A673 (cell line): ENCODE measurements around the gene ERICH4. TPM values are rescaled to one million over a fixed set of nuclear protein-coding genes. Genes with fewer than 3 reads are reported as not detected.
A peak's percentile ranks its signal among the peaks of the same experiment; 100 is the strongest.

Source experiments
- BruUV-seq: library from RNA; stranded (reverse); fragments of 400-500 nt; replicated peaks from 2 replicates; lab custom pipeline; 2021; lab: Mats Ljungman, UMichigan
- CTCF ChIA-PET: fragments of 300-600 bp; sonication (Branson Sonifier 250); formaldehyde crosslinking; loops from one replicate; lab custom pipeline; 2022; ENCODE audit warnings: antibody characterized with exemption; lab: Charles Lee
- POLR2A ChIA-PET: fragments of 300-600 bp; sonication (Branson Sonifier 250); formaldehyde crosslinking; loops from one replicate; lab custom pipeline; 2022; ENCODE audit warnings: antibody characterized with exemption; ENCODE audit not compliant: low non-redundant PET; lab: Charles Lee
- DNase-seq: peaks from one replicate; pipeline ENCODE4 v3.0.0-alpha.2; 2015; ENCODE audit warnings: low spot score
- H3K27ac ChIP-seq: fragments of 200-600 bp; sonication (generic); 2 replicates; pipeline ENCODE4 v1.5.1; 2016; ENCODE audit warnings: mixed run types, low read depth, mild to moderate bottlenecking, mixed read lengths, antibody characterized with exemption, low read length; ENCODE audit not compliant: poor library complexity, severe bottlenecking
- H3K27me3 ChIP-seq: fragments of 200-600 bp; sonication (generic); replicated peaks from 2 replicates; pipeline ENCODE4 v1.6.1; 2017; ENCODE audit warnings: mixed run types, low read depth, mild to moderate bottlenecking, mixed read lengths, antibody characterized with exemption, low read length; ENCODE audit not compliant: insufficient read depth, poor library complexity
- H3K36me3 ChIP-seq: fragments of 200-600 bp; sonication (generic); 2 replicates; pipeline ENCODE4 v1.6.1; 2016; ENCODE audit warnings: mixed run types, mild to moderate bottlenecking, mixed read lengths, antibody characterized with exemption, low read length; ENCODE audit not compliant: insufficient read depth, poor library complexity, severe bottlenecking
- H3K4me1 ChIP-seq: fragments of 200-600 bp; sonication (generic); 2 replicates; pipeline ENCODE4 v1.6.1; 2017; ENCODE audit warnings: mixed run types, mild to moderate bottlenecking, mixed read lengths, antibody characterized with exemption, low read length; ENCODE audit not compliant: insufficient read depth, poor library complexity, severe bottlenecking
- H3K4me3 ChIP-seq: fragments of 200-600 bp; sonication (generic); 2 replicates; pipeline ENCODE4 v1.5.1; 2016; ENCODE audit warnings: low read depth, mixed run types, mild to moderate bottlenecking, mixed read lengths, low read length; ENCODE audit not compliant: poor library complexity, severe bottlenecking
- H3K9me3 ChIP-seq: fragments of 200-600 bp; sonication (generic); 2 replicates; pipeline ENCODE4 v1.6.1; 2016; ENCODE audit warnings: mixed run types, low read depth, mild to moderate bottlenecking, mixed read lengths, antibody characterized with exemption, low read length; ENCODE audit not compliant: poor library complexity, severe bottlenecking
- EZH2 ChIP-seq: fragments of 200-600 bp; sonication (generic); IDR thresholded peaks from 2 replicates; pipeline ENCODE4 v1.6.1; 2017; ENCODE audit warnings: borderline replicate concordance, low read depth, mild to moderate bottlenecking, mixed read lengths, antibody characterized with exemption, low read length; ENCODE audit not compliant: poor library complexity, severe bottlenecking
- intact Hi-C: fragments of 100-400 bp; cut with micrococcal nuclease; formaldehyde crosslinking; loops from one replicate; pipeline ENCODE4 v1.10.0; 2022; ENCODE audit not compliant: unreplicated experiment
- total RNA-seq: library from RNA; stranded (reverse); gene quantifications from 2 replicates; pipeline ENCODE4 v1.2.3, GENCODE V29; 2021
- TF ChIP-seq, protein P1 (sequence below): fragments of 300-800, 200-600 bp; sonication (generic); conservative IDR thresholded peaks from 2 replicates; pipeline ENCODE4 v1.5.1; 2017; ENCODE audit warnings: low read depth, mild to moderate bottlenecking, antibody characterized with exemption, low read length, moderate library complexity, mixed read lengths

Gene ERICH4
- total RNA-seq, 1 experiment from 2014 or later = not detected

DNA sequence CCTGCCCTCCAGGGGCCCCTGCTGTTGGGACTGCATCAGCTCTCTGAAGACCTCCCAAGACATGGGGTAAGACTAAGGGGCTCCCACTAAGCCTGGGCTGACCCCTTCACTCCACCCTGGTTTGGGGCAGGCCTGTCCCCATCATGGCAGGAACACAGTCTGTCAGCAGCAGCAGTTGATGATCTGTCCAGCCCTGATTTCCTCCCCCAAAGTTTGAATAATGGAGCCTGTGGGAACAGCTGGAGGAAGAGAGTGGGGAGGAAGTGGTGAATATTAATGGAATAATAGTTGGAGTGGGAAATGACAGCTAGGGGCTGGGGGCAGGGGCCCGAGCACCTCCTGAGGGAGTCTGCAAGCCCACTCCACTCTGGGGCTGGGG is 14.5 kb upstream of the ERICH4 start:
- CTCF ChIA-PET = no interaction called here
- Histone ChIP-seq H3K4me1 (peaks cover 25% of the 10 kb centered on the region), H3K36me3 (peaks cover 17% of the 10 kb centered on the region), H3K9me3 (no peaks in the 10 kb centered on the region), H3K4me3 (no peak overlapping the region), H3K27me3 (no peaks in the 10 kb centered on the region), H3K27ac (peak overlapping the region; percentile 70)
- DNase-seq = peak; percentile 16
- TF ChIP-seq, protein P1, sequence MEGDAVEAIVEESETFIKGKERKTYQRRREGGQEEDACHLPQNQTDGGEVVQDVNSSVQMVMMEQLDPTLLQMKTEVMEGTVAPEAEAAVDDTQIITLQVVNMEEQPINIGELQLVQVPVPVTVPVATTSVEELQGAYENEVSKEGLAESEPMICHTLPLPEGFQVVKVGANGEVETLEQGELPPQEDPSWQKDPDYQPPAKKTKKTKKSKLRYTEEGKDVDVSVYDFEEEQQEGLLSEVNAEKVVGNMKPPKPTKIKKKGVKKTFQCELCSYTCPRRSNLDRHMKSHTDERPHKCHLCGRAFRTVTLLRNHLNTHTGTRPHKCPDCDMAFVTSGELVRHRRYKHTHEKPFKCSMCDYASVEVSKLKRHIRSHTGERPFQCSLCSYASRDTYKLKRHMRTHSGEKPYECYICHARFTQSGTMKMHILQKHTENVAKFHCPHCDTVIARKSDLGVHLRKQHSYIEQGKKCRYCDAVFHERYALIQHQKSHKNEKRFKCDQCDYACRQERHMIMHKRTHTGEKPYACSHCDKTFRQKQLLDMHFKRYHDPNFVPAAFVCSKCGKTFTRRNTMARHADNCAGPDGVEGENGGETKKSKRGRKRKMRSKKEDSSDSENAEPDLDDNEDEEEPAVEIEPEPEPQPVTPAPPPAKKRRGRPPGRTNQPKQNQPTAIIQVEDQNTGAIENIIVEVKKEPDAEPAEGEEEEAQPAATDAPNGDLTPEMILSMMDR = no peak
- TF ChIP-seq EZH2 = no peak
- BruUV-seq = no TSS peak
- POLR2A ChIA-PET = no interaction called here
- intact Hi-C loops = no loop called here

DNA sequence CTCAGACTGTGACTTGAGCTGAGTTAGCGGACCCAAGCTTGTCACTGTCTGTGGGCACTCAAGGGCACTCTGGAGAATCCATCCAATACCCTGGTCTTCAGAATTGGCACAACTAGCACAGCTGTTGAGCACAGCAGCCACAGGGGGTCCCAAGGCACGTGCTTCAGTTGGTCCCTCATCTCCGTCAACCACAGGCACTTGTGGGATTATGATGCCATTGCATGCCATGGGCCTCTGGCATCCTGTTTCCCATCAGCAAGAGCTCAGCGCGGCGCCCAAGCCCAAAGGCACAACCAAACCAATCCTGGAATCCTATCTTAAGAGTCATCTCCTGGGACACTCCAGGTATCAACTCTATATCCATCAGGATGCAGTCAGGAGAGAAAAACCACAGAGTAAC is 12.0 kb upstream of the ERICH4 start:
- DNase-seq = peak; percentile 35
- Histone ChIP-seq H3K4me1 (peaks cover 25% of the 10 kb centered on the region), H3K9me3 (no peaks in the 10 kb centered on the region), H3K36me3 (peaks cover 16% of the 10 kb centered on the region), H3K27me3 (no peaks in the 10 kb centered on the region), H3K4me3 (no peak overlapping the region), H3K27ac (peak overlapping the region; percentile 26)
- ChIA-PET POLR2A (no interaction called here), CTCF (no interaction called here)
- BruUV-seq = no TSS peak
- intact Hi-C loops = no loop called here
- no peak for TF ChIP-seq EZH2
- TF ChIP-seq, protein P1 = no peak

DNA sequence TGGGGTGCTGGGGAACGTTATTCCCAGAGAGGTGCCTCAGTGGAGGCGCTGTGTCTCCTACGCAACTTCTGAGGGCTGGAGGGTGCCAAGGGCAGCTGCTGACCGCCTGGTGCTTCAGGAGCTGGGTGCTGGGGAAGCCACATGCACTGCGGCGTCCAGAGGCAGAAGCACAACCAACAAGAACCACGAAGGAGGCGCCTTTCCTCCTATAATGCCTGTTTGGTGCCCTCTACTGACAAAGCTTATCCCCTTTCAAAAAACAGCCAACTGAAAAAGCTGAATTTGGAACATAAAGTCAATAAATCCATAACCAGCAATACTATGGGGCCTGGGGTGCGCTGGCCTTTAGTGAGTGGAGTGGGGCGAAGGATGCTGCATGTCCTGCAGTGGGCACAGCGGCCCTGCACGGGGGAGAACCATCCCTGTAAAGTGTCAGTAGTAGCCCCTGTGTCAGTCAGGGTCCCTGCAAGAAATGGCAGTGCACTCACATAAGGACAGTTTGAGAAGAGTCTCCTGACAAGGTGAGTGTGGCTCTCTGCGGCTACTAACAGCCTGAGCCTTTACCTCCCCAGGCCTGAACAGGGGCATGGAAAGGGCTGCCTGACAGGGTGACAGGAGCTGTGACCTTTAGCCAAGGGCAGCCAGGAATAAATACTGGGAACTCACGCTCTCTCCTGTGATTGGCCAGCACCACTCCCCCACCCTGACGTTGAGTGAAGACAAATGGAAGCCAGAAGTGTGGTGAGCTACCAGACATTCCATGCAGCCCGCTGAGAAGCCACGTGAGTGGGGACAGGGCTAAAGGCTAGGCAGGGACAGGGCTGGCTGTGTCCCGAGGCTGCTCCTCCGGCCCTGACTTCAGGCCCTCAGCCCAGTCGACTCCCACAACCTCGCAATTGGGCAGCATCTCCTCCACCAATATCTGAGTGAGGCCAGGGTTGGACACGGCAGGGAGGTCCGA is 11.2 kb upstream of the ERICH4 start:
- peak; percentile 36 for DNase-seq
- H3K9me3 ChIP-seq = no peaks in the 10 kb centered on the region
- no peak overlapping the region for H3K4me3 ChIP-seq
- peaks cover 24% of the 10 kb centered on the region for H3K4me1 ChIP-seq
- BruUV-seq = TSS peak; percentile 60
- no peak for TF ChIP-seq EZH2
- TF ChIP-seq, protein P1 = peak; percentile 49
- H3K27me3 ChIP-seq = no peaks in the 10 kb centered on the region
- intact Hi-C loops = no loop called here
- peaks cover 14% of the 10 kb centered on the region for H3K36me3 ChIP-seq
- peak overlapping the region; percentile 26 for H3K27ac ChIP-seq
- CTCF ChIA-PET = interaction anchor here (0.5 to 0.6 kb wide), 2 partner anchors 8 to 70 kb away, joined by 4 to 5 read pairs; no protein-coding TSS in a partner anchor
- POLR2A ChIA-PET = no interaction called here
